AG08396 (cell line): ENCODE data around the gene TAS2R10.
"Not testable (repeated sequence)": the region's sequence is repeated elsewhere in the genome, so short reads cannot be mapped to it uniquely, and the experiment has no call there.

Experiments used
- DNase-seq: peaks from one replicate; pipeline ENCODE4 v3.0.0; 2012; ENCODE audit warnings: low spot score, mixed read lengths

TAS2R10 gene

GRCh38 chr12:10826258-10826657 lies at the start of gene TAS2R10:
Gene TAS2R10, minus strand, starts transcription at chr12:10826358. Its CDS starts 89 bp downstream, at chr12:10826269.
- DNase-seq = no peak

- no peak for DNase-seq
Measured at GRCh38 chr12:10873378-10873777, 47.2 kb upstream of the TAS2R10 start.

- no peak for DNase-seq
Measured at GRCh38 chr12:10867381-10867780, 41.2 kb upstream of the TAS2R10 start.

- no peak for DNase-seq
Measured at GRCh38 chr12:10863512-10864218, 37.5 kb upstream of the TAS2R10 start.

GRCh38 chr12:10861366-10861765 lies 35.2 kb upstream of the TAS2R10 start:
- DNase-seq = no peak

- no peak for DNase-seq
Measured at GRCh38 chr12:10855807-10856206, 29.6 kb upstream of the TAS2R10 start.

- no peak for DNase-seq
Measured at GRCh38 chr12:10853776-10854175, 27.6 kb upstream of the TAS2R10 start.

- DNase-seq = no peak
Measured at GRCh38 chr12:10851243-10851858, 25.2 kb upstream of the TAS2R10 start.

- DNase-seq = no peak
Measured at GRCh38 chr12:10849425-10849878, 23.3 kb upstream of the TAS2R10 start, which contains the start of gene PRR4. Gene PRR4, minus strand, starts transcription at chr12:10849475. Its CDS starts 38 bp downstream, at chr12:10849437.

- no peak for DNase-seq
Measured at GRCh38 chr12:10847744-10848143, 21.6 kb upstream of the TAS2R10 start.

GRCh38 chr12:10842862-10843261 lies 16.7 kb upstream of the TAS2R10 start:
- DNase-seq = no peak

GRCh38 chr12:10838461-10838860 lies 12.3 kb upstream of the TAS2R10 start:
- no peak for DNase-seq

- no peak for DNase-seq
Measured at GRCh38 chr12:10829994-10830393, 3.8 kb upstream of the TAS2R10 start.

GRCh38 chr12:10824957-10825356 lies 1.2 kb downstream of the TAS2R10 start:
- no peak for DNase-seq

- DNase-seq = no peak
Measured at GRCh38 chr12:10811883-10812536, 14.1 kb downstream of the TAS2R10 start.

GRCh38 chr12:10810068-10810467 lies 16.1 kb downstream of the TAS2R10 start, which contains the start of gene TAS2R9:
Gene TAS2R9, minus strand, starts transcription at chr12:10810168. Its CDS starts 93 bp downstream, at chr12:10810075.
- DNase-seq = no peak

GRCh38 chr12:10807186-10807585 lies 19.0 kb downstream of the TAS2R10 start, which contains the start of gene TAS2R8:
Gene TAS2R8, minus strand, starts transcription at chr12:10807286. Its CDS starts 306 bp downstream, at chr12:10806980.
- no peak for DNase-seq

- DNase-seq = no peak
Measured at GRCh38 chr12:10802587-10802986, 23.6 kb downstream of the TAS2R10 start, which contains the start of gene TAS2R7. Gene TAS2R7, minus strand, starts transcription at chr12:10802627. Its CDS starts 57 bp downstream, at chr12:10802570.

GRCh38 chr12:10801741-10802140 lies 24.4 kb downstream of the TAS2R10 start:
- DNase-seq = no peak

- no peak for DNase-seq
Measured at GRCh38 chr12:10794222-10794621, 31.9 kb downstream of the TAS2R10 start.

- DNase-seq = not testable (repeated sequence)
Measured at GRCh38 chr12:10791769-10792168, 34.4 kb downstream of the TAS2R10 start.

GRCh38 chr12:10783252-10783651 lies 42.9 kb downstream of the TAS2R10 start:
- no peak for DNase-seq

- no peak for DNase-seq
Measured at GRCh38 chr12:10779103-10779502, 47.1 kb downstream of the TAS2R10 start.
